PC-9 (cell line): ENCODE results near the gene PNPLA2.

Source experiments
- CTCF ChIP-seq: fragments of 200-600 bp; sonication (generic); conservative IDR thresholded peaks from 2 replicates; pipeline ENCODE4 v1.6.1; 2017; ENCODE audit warnings: mixed run types, antibody characterized with exemption, mild to moderate bottlenecking, moderate library complexity
- EZH2 ChIP-seq: fragments of 200-600 bp; sonication (generic); IDR thresholded peaks from 2 replicates; pipeline ENCODE4 v1.8.0; 2017; ENCODE audit warnings: antibody characterized with exemption, low read depth

- no peak for TF ChIP-seq CTCF
- no peak for TF ChIP-seq EZH2
These were observed at the start of gene PNPLA2 for GRCh38 chr11:818396-819128.
